Stomach (tissue), 4 donors: ENCODE results near the gene NOA1.

Source experiments
- CTCF ChIP-seq, 7 experiments: fragments of 450-650 bp in 4 of 7; fragments of 200-600 bp in 3 of 7; sonication (generic) in 3 of 7; IDR thresholded peaks; one replicate each; pipeline ENCODE4 v1.5.1; 2016 to 2019; ENCODE audit warnings: antibody characterized with exemption in 7 of 7, control low read depth in 2 of 7, mild to moderate bottlenecking in 1 of 7
- POLR2AphosphoS5 ChIP-seq, 3 donors: sonication (generic); formaldehyde crosslinking; IDR thresholded peaks; one replicate each; pipeline ENCODE4 v1.6.1; 2016; ENCODE audit warnings: antibody characterized with exemption in 3 of 3

- TF ChIP-seq POLR2AphosphoS5 (IDR thresholded peaks at IDR 0.05) (peak in 1 of 3 donors; percentile 59), CTCF (IDR thresholded peaks at IDR 0.05) (no peak)
These were observed 18.1 kb upstream of the NOA1 start for GRCh38 chr4:56995525-56995924.
